Skeletal muscle cell (primary cell): ENCODE data around the gene CDH20.

Experiments
- DNase-seq: peaks from one replicate; pipeline ENCODE4 v3.0.0-alpha.2; 2010; ENCODE audit warnings: low read depth
- H3K4me3 ChIP-seq: 2 replicates; pipeline ENCODE4 v1.5.1; 2011; ENCODE audit warnings: low read depth, mild to moderate bottlenecking, control low read depth, low read length, moderate library complexity

CDH20 gene

GRCh38 chr18:61333271-61333745 lies at the start of gene CDH20:
TSS of gene CDH20 (plus strand) at chr18:61333430.
- peak within 1 kb of the TSS; percentile 56 for H3K4me3 ChIP-seq
- DNase-seq: no peak

- no peak overlapping the region for H3K4me3 ChIP-seq
- no peak for DNase-seq
Measured at GRCh38 chr18:61284039-61284438, 49.2 kb upstream of the CDH20 start.

GRCh38 chr18:61285777-61286176 lies 47.5 kb upstream of the CDH20 start:
- H3K4me3 ChIP-seq: no peak overlapping the region
- DNase-seq: no peak

- no peak for DNase-seq
- H3K4me3 ChIP-seq: no peak overlapping the region
Measured at GRCh38 chr18:61286867-61287266, 46.4 kb upstream of the CDH20 start.

- DNase-seq: no peak
Measured at GRCh38 chr18:61290616-61291015, 42.6 kb upstream of the CDH20 start.

GRCh38 chr18:61292280-61293035 lies 40.8 kb upstream of the CDH20 start:
- no peak overlapping the region for H3K4me3 ChIP-seq
- DNase-seq: no peak

More at GRCh38 chr18:61290616-61291015, 42.6 kb upstream of the CDH20 start:
- no peak overlapping the region for H3K4me3 ChIP-seq

GRCh38 chr18:61295153-61295552 lies 38.1 kb upstream of the CDH20 start:
- DNase-seq: no peak
- H3K4me3 ChIP-seq: no peak overlapping the region

- DNase-seq: no peak
- H3K4me3 ChIP-seq: no peak overlapping the region
Measured at GRCh38 chr18:61308004-61308403, 25.2 kb upstream of the CDH20 start.

GRCh38 chr18:61308795-61309393 lies 24.3 kb upstream of the CDH20 start:
- no peak overlapping the region for H3K4me3 ChIP-seq
- DNase-seq: no peak

GRCh38 chr18:61322265-61322873 lies 10.9 kb upstream of the CDH20 start:
- H3K4me3 ChIP-seq: no peak overlapping the region
- no peak for DNase-seq

GRCh38 chr18:61323951-61324350 lies 9.3 kb upstream of the CDH20 start:
- DNase-seq: no peak
- H3K4me3 ChIP-seq: no peak overlapping the region

GRCh38 chr18:61326407-61326806 lies 6.8 kb upstream of the CDH20 start:
- DNase-seq: no peak
- H3K4me3 ChIP-seq: no peak overlapping the region

GRCh38 chr18:61329398-61329797 lies 3.8 kb upstream of the CDH20 start:
- no peak overlapping the region for H3K4me3 ChIP-seq
- DNase-seq: no peak

GRCh38 chr18:61331051-61331450 lies 2.2 kb upstream of the CDH20 start:
- DNase-seq: no peak
- H3K4me3 ChIP-seq: no peak overlapping the region

- no peak for DNase-seq
- H3K4me3 ChIP-seq: peak overlapping the region; percentile 56
Measured at GRCh38 chr18:61333746-61334490, 688 bp downstream of the CDH20 start.

- DNase-seq: no peak
- peak overlapping the region; percentile 56 for H3K4me3 ChIP-seq
Measured at GRCh38 chr18:61334491-61334850, 1.2 kb downstream of the CDH20 start.

- H3K4me3 ChIP-seq: no peak overlapping the region
- DNase-seq: no peak
Measured at GRCh38 chr18:61334951-61335683, 1.9 kb downstream of the CDH20 start.

- no peak for DNase-seq
Measured at GRCh38 chr18:61335684-61336555, 2.7 kb downstream of the CDH20 start.

More at GRCh38 chr18:61335684-61336555, 2.7 kb downstream of the CDH20 start:
- H3K4me3 ChIP-seq: no peak overlapping the region
